HepG2 (cell line): ENCODE results near the gene CHD9. TPM values are rescaled to one million over a fixed set of nuclear protein-coding genes. Genes with fewer than 3 reads are reported as not detected.
A peak's percentile ranks its signal among the peaks of the same experiment; 100 is the strongest.

Source experiments
- CBFB ChIP-seq: sonication (generic); formaldehyde crosslinking; IDR thresholded peaks from 2 replicates; pipeline ENCODE4 v1.4.0; 2020; ENCODE audit warnings: missing genetic modification reagents
- ELF4 ChIP-seq: sonication (generic); formaldehyde crosslinking; IDR thresholded peaks from 2 replicates; pipeline ENCODE4 v1.5.0; 2020; ENCODE audit warnings: missing genetic modification reagents, mild to moderate bottlenecking, moderate library complexity, borderline replicate concordance
- GZF1 ChIP-seq: sonication (generic); formaldehyde crosslinking; IDR thresholded peaks from 2 replicates; pipeline ENCODE4 v1.5.1; 2020; ENCODE audit warnings: mild to moderate bottlenecking, missing genetic modification reagents
- NCOA1 ChIP-seq: sonication (generic); formaldehyde crosslinking; IDR thresholded peaks from 2 replicates; pipeline ENCODE4 v1.9.0; 2021; ENCODE audit warnings: missing genetic modification reagents
- SP4 ChIP-seq: sonication (generic); formaldehyde crosslinking; IDR thresholded peaks from 2 replicates; pipeline ENCODE4 v1.8.1; 2023; ENCODE audit warnings: mild to moderate bottlenecking, missing genetic modification reagents
- SP5 ChIP-seq: IDR thresholded peaks from 2 replicates; pipeline ENCODE4 v1.6.1; 2016; ENCODE audit warnings: low read depth, borderline replicate concordance
- ZBTB21 ChIP-seq: sonication (generic); formaldehyde crosslinking; IDR thresholded peaks from 2 replicates; pipeline ENCODE4 v1.4.0; 2020; ENCODE audit warnings: missing genetic modification reagents
- ZBTB7A ChIP-seq: sonication (generic); formaldehyde crosslinking; IDR thresholded peaks from 2 replicates; pipeline ENCODE4 v1.8.0; 2022; ENCODE audit warnings: mild to moderate bottlenecking, missing genetic modification reagents
- ZNF354B ChIP-seq: sonication (generic); formaldehyde crosslinking; IDR thresholded peaks from 2 replicates; pipeline ENCODE4 v1.8.0; 2022; ENCODE audit warnings: mild to moderate bottlenecking, missing genetic modification reagents
- ZNF484 ChIP-seq: sonication (generic); formaldehyde crosslinking; IDR thresholded peaks from 2 replicates; pipeline ENCODE4 v1.5.1; 2020; ENCODE audit warnings: mild to moderate bottlenecking, low read depth, missing genetic modification reagents, borderline replicate concordance
- ZNF562 ChIP-seq: sonication (generic); formaldehyde crosslinking; IDR thresholded peaks from 2 replicates; pipeline ENCODE4 v1.8.0; 2022; ENCODE audit warnings: missing genetic modification reagents, borderline replicate concordance
- polyA plus RNA-seq, 8 experiments: library from polyadenylated mRNA; depleted of rRNA in 3 of 8; stranded (reverse) in 7 of 8; unstranded in 1 of 8; fragments of >200 nt; fragmentation: Illumina TruSeq in 4 of 8; extraction: Trizol in 4 of 8; gene quantifications; 2 replicates each; pipeline versions ENCODE4 v1.2.1 to v1.2.3, GENCODE V29; 2011 to 2016; ENCODE audit warnings: low read depth in 4 of 8, missing spikeins in 1 of 8, mixed read lengths in 1 of 8; ENCODE audit not compliant: insufficient read depth in 1 of 8
- total RNA-seq, 5 experiments: library from RNA; depleted of rRNA; stranded (reverse); fragments of >200 nt; fragmentation: Illumina TruSeq; extraction: Trizol; gene quantifications; 2 replicates each; pipeline ENCODE4 v1.2.3, GENCODE V29; 2016; ENCODE audit warnings: low read depth in 1 of 5
- TF ChIP-seq, protein P1 (sequence below): sonication (generic); formaldehyde crosslinking; IDR thresholded peaks from one replicate; pipeline ENCODE4 v1.5.1; 2020; ENCODE audit warnings: mild to moderate bottlenecking, missing genetic modification reagents; ENCODE audit errors: not compliant biosample characterization
- TF ChIP-seq, protein P2 (sequence below): sonication (generic); formaldehyde crosslinking; IDR thresholded peaks from 2 replicates; pipeline ENCODE4 v1.4.0; 2020; ENCODE audit warnings: mild to moderate bottlenecking, low read depth, missing genetic modification reagents
- TF ChIP-seq, protein P3 (sequence below): sonication (generic); formaldehyde crosslinking; IDR thresholded peaks from 2 replicates; pipeline ENCODE4 v1.4.0; 2020; ENCODE audit warnings: missing genetic modification reagents, borderline replicate concordance
- TF ChIP-seq, protein P4 (sequence below): sonication (generic); formaldehyde crosslinking; IDR thresholded peaks from 2 replicates; pipeline ENCODE4 v1.4.0; 2020; ENCODE audit warnings: mild to moderate bottlenecking, missing genetic modification reagents

CHD9 gene
- total and polyA plus RNA-seq, 2 of the 13 experiments (the other 11 are each of a cell fraction or from before 2014, with no cell fraction given): 23.4 to 27.7 TPM

DNA sequence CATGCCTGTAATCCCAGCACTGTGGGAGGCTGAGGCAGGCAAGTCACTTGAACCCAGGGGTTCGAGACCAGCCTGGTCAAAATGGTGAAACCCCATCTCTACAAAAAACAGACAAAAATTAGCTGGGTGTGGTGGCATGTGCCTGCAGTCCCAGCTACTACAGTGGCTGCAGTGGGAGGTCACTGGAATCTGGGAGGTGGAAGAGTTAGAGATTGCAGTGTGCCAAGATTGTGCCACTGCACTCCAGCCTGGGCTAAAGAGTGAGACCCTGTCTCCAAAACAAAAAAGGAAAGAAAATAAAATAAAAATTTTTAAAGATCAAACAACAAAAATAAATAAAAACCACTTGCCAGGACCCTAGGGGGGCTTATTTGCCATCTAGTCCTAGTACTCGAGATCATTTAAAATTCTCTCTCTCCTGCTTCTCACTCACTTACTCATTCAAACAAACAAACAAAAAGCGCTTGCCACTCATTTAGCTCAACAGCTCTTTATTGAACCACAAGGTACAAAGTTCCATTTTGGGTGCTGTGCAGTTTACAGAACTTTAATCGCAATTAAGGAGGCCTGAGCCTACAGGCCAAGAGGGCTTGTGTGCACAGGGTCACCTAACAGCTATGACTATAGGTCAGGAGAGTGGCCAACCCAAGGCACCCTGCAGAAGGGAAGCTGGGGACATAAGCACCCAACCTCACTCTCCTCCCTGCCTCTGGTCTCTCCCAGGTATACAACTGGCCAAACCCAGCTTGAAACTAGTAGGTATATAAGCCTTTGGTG, 6.5 kb upstream of the CHD9 start (continued):
- TF ChIP-seq CBFB (CRISPR knock-in tag): peak; percentile 52; the same call in 1 of the 2 replicates
- TF ChIP-seq SP5 (CRISPR knock-in tag): no peak
- TF ChIP-seq, protein P1, sequence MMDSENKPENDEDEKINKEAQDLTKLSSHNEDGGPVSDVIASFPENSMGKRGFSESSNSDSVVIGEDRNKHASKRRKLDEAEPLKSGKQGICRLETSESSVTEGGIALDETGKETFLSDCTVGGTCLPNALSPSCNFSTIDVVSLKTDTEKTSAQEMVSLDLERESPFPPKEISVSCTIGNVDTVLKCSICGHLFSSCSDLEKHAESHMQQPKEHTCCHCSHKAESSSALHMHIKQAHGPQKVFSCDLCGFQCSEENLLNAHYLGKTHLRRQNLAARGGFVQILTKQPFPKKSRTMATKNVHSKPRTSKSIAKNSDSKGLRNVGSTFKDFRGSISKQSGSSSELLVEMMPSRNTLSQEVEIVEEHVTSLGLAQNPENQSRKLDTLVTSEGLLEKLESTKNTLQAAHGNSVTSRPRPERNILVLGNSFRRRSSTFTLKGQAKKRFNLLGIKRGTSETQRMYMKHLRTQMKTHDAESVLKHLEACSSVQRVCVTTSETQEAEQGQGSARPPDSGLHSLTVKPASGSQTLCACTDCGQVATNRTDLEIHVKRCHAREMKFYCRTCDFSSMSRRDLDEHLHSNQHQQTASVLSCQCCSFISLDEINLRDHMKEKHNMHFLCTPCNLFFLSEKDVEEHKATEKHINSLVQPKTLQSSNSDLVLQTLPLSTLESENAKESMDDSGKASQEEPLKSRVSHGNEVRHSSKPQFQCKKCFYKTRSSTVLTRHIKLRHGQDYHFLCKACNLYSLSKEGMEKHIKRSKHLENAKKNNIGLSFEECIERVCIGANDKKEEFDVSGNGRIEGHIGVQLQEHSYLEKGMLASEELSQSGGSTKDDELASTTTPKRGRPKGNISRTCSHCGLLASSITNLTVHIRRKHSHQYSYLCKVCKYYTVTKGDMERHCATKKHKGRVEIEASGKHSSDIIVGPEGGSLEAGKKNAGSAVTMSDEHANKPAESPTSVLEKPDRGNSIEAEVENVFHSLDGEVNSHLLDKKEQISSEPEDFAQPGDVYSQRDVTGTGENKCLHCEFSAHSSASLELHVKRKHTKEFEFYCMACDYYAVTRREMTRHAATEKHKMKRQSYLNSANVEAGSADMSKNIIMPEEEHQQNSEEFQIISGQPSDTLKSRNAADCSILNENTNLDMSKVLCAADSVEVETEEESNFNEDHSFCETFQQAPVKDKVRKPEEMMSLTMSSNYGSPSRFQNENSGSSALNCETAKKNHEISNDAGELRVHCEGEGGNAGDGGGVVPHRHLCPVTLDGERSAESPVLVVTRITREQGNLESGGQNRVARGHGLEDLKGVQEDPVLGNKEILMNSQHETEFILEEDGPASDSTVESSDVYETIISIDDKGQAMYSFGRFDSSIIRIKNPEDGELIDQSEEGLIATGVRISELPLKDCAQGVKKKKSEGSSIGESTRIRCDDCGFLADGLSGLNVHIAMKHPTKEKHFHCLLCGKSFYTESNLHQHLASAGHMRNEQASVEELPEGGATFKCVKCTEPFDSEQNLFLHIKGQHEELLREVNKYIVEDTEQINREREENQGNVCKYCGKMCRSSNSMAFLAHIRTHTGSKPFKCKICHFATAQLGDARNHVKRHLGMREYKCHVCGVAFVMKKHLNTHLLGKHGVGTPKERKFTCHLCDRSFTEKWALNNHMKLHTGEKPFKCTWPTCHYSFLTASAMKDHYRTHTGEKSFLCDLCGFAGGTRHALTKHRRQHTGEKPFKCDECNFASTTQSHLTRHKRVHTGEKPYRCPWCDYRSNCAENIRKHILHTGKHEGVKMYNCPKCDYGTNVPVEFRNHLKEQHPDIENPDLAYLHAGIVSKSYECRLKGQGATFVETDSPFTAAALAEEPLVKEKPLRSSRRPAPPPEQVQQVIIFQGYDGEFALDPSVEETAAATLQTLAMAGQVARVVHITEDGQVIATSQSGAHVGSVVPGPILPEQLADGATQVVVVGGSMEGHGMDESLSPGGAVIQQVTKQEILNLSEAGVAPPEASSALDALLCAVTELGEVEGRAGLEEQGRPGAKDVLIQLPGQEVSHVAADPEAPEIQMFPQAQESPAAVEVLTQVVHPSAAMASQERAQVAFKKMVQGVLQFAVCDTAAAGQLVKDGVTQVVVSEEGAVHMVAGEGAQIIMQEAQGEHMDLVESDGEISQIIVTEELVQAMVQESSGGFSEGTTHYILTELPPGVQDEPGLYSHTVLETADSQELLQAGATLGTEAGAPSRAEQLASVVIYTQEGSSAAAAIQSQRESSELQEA (CRISPR knock-in tag): no peak
- no peak for TF ChIP-seq ELF4
- TF ChIP-seq, protein P2, sequence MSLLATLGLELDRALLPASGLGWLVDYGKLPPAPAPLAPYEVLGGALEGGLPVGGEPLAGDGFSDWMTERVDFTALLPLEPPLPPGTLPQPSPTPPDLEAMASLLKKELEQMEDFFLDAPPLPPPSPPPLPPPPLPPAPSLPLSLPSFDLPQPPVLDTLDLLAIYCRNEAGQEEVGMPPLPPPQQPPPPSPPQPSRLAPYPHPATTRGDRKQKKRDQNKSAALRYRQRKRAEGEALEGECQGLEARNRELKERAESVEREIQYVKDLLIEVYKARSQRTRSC (CRISPR knock-in tag): no peak
- TF ChIP-seq SP4 (CRISPR knock-in tag): no peak
- TF ChIP-seq, protein P3, sequence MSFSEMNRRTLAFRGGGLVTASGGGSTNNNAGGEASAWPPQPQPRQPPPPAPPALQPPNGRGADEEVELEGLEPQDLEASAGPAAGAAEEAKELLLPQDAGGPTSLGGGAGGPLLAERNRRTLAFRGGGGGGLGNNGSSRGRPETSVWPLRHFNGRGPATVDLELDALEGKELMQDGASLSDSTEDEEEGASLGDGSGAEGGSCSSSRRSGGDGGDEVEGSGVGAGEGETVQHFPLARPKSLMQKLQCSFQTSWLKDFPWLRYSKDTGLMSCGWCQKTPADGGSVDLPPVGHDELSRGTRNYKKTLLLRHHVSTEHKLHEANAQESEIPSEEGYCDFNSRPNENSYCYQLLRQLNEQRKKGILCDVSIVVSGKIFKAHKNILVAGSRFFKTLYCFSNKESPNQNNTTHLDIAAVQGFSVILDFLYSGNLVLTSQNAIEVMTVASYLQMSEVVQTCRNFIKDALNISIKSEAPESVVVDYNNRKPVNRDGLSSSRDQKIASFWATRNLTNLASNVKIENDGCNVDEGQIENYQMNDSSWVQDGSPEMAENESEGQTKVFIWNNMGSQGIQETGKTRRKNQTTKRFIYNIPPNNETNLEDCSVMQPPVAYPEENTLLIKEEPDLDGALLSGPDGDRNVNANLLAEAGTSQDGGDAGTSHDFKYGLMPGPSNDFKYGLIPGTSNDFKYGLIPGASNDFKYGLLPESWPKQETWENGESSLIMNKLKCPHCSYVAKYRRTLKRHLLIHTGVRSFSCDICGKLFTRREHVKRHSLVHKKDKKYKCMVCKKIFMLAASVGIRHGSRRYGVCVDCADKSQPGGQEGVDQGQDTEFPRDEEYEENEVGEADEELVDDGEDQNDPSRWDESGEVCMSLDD (CRISPR knock-in tag): no peak
- no peak for TF ChIP-seq ZNF562 (CRISPR knock-in tag)
- TF ChIP-seq NCOA1: no peak
- no peak for TF ChIP-seq ZNF484 (CRISPR knock-in tag)
- no peak for TF ChIP-seq ZBTB21 (CRISPR knock-in tag)
- TF ChIP-seq, protein P4, sequence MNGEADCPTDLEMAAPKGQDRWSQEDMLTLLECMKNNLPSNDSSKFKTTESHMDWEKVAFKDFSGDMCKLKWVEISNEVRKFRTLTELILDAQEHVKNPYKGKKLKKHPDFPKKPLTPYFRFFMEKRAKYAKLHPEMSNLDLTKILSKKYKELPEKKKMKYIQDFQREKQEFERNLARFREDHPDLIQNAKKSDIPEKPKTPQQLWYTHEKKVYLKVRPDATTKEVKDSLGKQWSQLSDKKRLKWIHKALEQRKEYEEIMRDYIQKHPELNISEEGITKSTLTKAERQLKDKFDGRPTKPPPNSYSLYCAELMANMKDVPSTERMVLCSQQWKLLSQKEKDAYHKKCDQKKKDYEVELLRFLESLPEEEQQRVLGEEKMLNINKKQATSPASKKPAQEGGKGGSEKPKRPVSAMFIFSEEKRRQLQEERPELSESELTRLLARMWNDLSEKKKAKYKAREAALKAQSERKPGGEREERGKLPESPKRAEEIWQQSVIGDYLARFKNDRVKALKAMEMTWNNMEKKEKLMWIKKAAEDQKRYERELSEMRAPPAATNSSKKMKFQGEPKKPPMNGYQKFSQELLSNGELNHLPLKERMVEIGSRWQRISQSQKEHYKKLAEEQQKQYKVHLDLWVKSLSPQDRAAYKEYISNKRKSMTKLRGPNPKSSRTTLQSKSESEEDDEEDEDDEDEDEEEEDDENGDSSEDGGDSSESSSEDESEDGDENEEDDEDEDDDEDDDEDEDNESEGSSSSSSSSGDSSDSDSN (CRISPR knock-in tag): no peak
- 0 out of 2 replicates have a peak, but pooled peaks have one; percentile 71 for TF ChIP-seq ZNF354B (CRISPR knock-in tag)
- no peak for TF ChIP-seq ZBTB7A
- TF ChIP-seq GZF1 (CRISPR knock-in tag): no peak
